Measurements from ENCODE around the gene DTYMK. TPM values are rescaled to one million over a fixed set of nuclear protein-coding genes. Genes with fewer than 3 reads are reported as not detected.

Gene DTYMK
- total and polyA plus RNA-seq, 2 donors (not counting 1 experiment from before 2014, with no cell fraction given) = 19.5 to 26.3 TPM

DNA sequence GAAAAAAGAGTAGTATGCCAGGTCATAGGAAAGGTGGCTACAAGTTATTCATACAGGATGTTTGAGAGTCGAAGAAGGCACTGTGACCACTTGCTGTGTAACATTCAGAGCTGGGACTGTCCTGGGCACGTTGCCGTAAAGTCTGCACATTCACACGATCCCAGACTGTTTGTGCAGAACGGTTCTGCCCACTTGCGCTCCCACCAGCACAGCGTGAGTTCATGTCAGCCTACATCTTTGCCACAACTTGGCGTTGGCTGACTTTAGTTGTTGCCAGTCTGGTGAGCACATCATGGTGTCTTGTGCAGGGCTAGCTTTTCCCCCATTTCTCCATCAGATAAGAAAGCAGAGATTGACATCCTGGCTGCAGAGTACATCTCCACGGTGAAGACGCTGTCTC lies 22.3 kb upstream of the DTYMK start:
- no peaks in the 10 kb centered on the region for H3K27me3 Mint-ChIP-seq
- ATAC-seq (ENCODE audit: low read depth) (no peak), DNase-seq (no peak)
- H3K4me1 Mint-ChIP-seq = peaks cover 2% of the 10 kb centered on the region
- Histone ChIP-seq H4K20me1 (ENCODE audit: control insufficient read depth, insufficient read depth, low read length, poor library complexity, severe bottlenecking) (peaks cover 2% of the 10 kb centered on the region), H3K9ac (ENCODE audit: low read length) (no peak overlapping the region), H3K27ac (ENCODE audit: low read length in 2 of 2) (no peak overlapping the region), H3K4me3 (ENCODE audit: control extremely low read depth in 1 of 5, extremely low read depth in 1 of 5, insufficient read depth in 1 of 5, low read depth in 2 of 5, low read length in 4 of 5) (no peak overlapping the region), H3K27me3 (replicated peaks in 1 of 4; ENCODE audit: control extremely low read depth in 1 of 4, control insufficient read depth in 3 of 4, insufficient read depth in 4 of 4, low read length in 3 of 4) (no peaks in the 10 kb centered on the region), H3K36me3 (replicated peaks in 1 of 2; ENCODE audit: control extremely low read depth in 1 of 2, control insufficient read depth in 1 of 2, extremely low read depth in 1 of 2, insufficient read depth in 2 of 2, low read length in 1 of 2) (peaks cover 0 to 58% of the 10 kb centered on the region in 2 experiments), H3K4me1 (ENCODE audit: control insufficient read depth in 2 of 2, insufficient read depth in 2 of 2, low read length in 2 of 2) (peaks cover 0 to 2% of the 10 kb centered on the region in 2 donors), H3K79me2 (ENCODE audit: control insufficient read depth, insufficient read depth, low read length) (peaks cover 34% of the 10 kb centered on the region), H3K9me3 (ENCODE audit: control extremely low read depth in 1 of 3, control insufficient read depth in 2 of 3, insufficient read depth in 1 of 3, low read length in 2 of 3) (peaks cover 0 to 11% (median 4%) of the 10 kb centered on the region in 3 donors), H2AFZ (ENCODE audit: insufficient read depth, low read depth, low read length, poor library complexity, severe bottlenecking) (no peak overlapping the region), H3K4me2 (replicated peaks; ENCODE audit: low read depth, low read length, poor library complexity, severe bottlenecking) (no peak overlapping the region)
- H3K27ac Mint-ChIP-seq = no peak overlapping the region
- ChIA-PET POLR2A (no interaction called here), CTCF (no interaction called here)
- no peaks in the 10 kb centered on the region for H3K9me3 Mint-ChIP-seq (ENCODE audit: insufficient read depth)
- TF ChIP-seq, protein P1, sequence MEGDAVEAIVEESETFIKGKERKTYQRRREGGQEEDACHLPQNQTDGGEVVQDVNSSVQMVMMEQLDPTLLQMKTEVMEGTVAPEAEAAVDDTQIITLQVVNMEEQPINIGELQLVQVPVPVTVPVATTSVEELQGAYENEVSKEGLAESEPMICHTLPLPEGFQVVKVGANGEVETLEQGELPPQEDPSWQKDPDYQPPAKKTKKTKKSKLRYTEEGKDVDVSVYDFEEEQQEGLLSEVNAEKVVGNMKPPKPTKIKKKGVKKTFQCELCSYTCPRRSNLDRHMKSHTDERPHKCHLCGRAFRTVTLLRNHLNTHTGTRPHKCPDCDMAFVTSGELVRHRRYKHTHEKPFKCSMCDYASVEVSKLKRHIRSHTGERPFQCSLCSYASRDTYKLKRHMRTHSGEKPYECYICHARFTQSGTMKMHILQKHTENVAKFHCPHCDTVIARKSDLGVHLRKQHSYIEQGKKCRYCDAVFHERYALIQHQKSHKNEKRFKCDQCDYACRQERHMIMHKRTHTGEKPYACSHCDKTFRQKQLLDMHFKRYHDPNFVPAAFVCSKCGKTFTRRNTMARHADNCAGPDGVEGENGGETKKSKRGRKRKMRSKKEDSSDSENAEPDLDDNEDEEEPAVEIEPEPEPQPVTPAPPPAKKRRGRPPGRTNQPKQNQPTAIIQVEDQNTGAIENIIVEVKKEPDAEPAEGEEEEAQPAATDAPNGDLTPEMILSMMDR (IDR thresholded peaks at IDR 0.05) = no peak
- no peak for TF ChIP-seq EZH2 (IDR thresholded peaks at IDR 0.05; ENCODE audit: borderline replicate concordance, insufficient read depth, low read depth, low read length, poor library complexity, severe bottlenecking)
- WGBS (ENCODE audit: insufficient coverage) = 92% methylated on average over 10 of the region's 10 CpGs
- intact Hi-C loops (cut with micrococcal nuclease) = no loop called here
- no peak overlapping the region for H3K4me3 Mint-ChIP-seq

- H3K4me1 Mint-ChIP-seq = peaks cover 14% of the 10 kb centered on the region
- H3K27ac Mint-ChIP-seq = no peak overlapping the region
- peaks cover 18% of the 10 kb centered on the region for H4K20me1 ChIP-seq (ENCODE audit: control insufficient read depth, insufficient read depth, low read length, poor library complexity, severe bottlenecking)
- H3K4me3 Mint-ChIP-seq = no peak overlapping the region
- intact Hi-C loops (cut with micrococcal nuclease) = no loop called here
- H3K79me2 ChIP-seq (ENCODE audit: control insufficient read depth, insufficient read depth, low read length) = peaks cover 45% of the 10 kb centered on the region
- H3K9ac ChIP-seq (ENCODE audit: low read length) = no peak overlapping the region
- H2AFZ ChIP-seq (ENCODE audit: insufficient read depth, low read depth, low read length, poor library complexity, severe bottlenecking) = no peak overlapping the region
- no peaks in the 10 kb centered on the region for H3K9me3 Mint-ChIP-seq (ENCODE audit: insufficient read depth)
- TF ChIP-seq EZH2 (IDR thresholded peaks at IDR 0.05; ENCODE audit: borderline replicate concordance, insufficient read depth, low read depth, low read length, poor library complexity, severe bottlenecking) = no peak
- TF ChIP-seq, protein P1 (IDR thresholded peaks at IDR 0.05) = no peak
- ChIA-PET CTCF (interaction anchor here (0.7 to 1.5 kb wide), 2 partner anchors 22 to 135 kb away, joined by 3 read pairs; no protein-coding TSS in a partner anchor), POLR2A (interaction anchor here (0.7 kb wide), 3 partner anchors 20 to 1146 kb away, joined by 5 to 9 read pairs (median 5); no protein-coding TSS in a partner anchor)
- WGBS (ENCODE audit: insufficient coverage) = no CpG with 5 or more reads among the region's 6 CpGs
- H3K36me3 ChIP-seq (replicated peaks in 1 of 2; ENCODE audit: control extremely low read depth in 1 of 2, control insufficient read depth in 1 of 2, extremely low read depth in 1 of 2, insufficient read depth in 2 of 2, low read length in 1 of 2) = peaks cover 0 to 43% of the 10 kb centered on the region in 2 experiments
- H3K9me3 ChIP-seq (ENCODE audit: control extremely low read depth in 1 of 3, control insufficient read depth in 2 of 3, insufficient read depth in 1 of 3, low read length in 2 of 3) = peaks cover 0 to 16% (median 4%) of the 10 kb centered on the region in 3 donors
- H3K27ac ChIP-seq (ENCODE audit: low read length in 2 of 2) = no peak overlapping the region
- peaks cover 13 to 14% of the 10 kb centered on the region in 2 donors for H3K4me1 ChIP-seq (ENCODE audit: control insufficient read depth in 2 of 2, insufficient read depth in 2 of 2, low read length in 2 of 2)
- H3K27me3 Mint-ChIP-seq = no peaks in the 10 kb centered on the region
- ATAC-seq (ENCODE audit: low read depth) (no peak), DNase-seq (no peak)
- no peak overlapping the region for H3K4me3 ChIP-seq (ENCODE audit: control extremely low read depth in 1 of 5, extremely low read depth in 1 of 5, insufficient read depth in 1 of 5, low read depth in 2 of 5, low read length in 4 of 5)
- H3K27me3 ChIP-seq (replicated peaks in 1 of 4; ENCODE audit: control extremely low read depth in 1 of 4, control insufficient read depth in 3 of 4, insufficient read depth in 4 of 4, low read length in 3 of 4) = no peaks in the 10 kb centered on the region
- no peak overlapping the region for H3K4me2 ChIP-seq (replicated peaks; ENCODE audit: low read depth, low read length, poor library complexity, severe bottlenecking)
These were observed 19.9 kb upstream of the DTYMK start for GRCh38 chr2:241706537-241706936.
